ENCODE data around the gene PER3.

DNA sequence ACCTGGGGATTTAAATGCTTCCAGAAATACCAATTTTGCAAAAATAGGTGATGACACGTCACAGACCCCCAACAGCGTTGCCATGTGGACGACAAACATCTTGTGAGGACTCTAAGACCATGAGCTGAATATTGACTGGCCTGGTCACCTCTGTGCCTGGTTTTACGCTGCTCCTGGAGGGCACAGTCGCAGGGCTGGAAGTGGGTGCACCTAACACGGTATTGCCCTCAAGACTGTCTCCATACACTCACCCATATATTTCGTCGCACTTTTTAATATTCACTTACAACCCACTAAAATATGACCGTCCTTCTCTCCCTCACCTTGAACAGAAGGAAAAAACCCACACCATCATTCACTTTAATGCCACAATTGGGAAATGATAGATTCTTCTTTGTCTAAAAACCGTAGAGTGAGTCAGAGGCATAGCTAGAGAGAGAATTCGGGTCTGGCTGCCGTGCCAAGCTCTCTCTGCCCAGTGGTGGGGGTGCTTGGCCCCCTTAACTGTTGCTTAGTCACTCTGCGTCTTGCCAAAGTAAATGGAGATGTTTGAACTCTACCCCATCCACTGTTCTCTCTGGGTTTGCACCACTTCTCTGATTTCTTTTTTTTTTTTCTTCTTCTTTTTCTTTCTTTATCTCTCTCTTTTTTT is 109.6 kb downstream of the PER3 start:
- TF ChIP-seq EZH2 (IDR thresholded peaks at IDR 0.05; ENCODE audit: borderline replicate concordance, low read depth, low read length, severe bottlenecking) (no peak), CTCF (IDR thresholded peaks at IDR 0.05; ENCODE audit: borderline replicate concordance, extremely low read depth, low read length, poor library complexity, severe bottlenecking) (no peak)
